Nephron (organoid): ENCODE results near the gene ADARB1.

ENCODE experiments used
- H3K27ac Mint-ChIP-seq, 3 experiments: 2 replicates each; pipeline ENCODE4 v1.8.0; 2020; ENCODE audit warnings: mixed read lengths in 3 of 3, mild to moderate bottlenecking in 2 of 3, moderate library complexity in 1 of 3
- H3K27me3 Mint-ChIP-seq: 2 replicates; pipeline ENCODE4 v1.8.0; 2021; ENCODE audit warnings: low read depth, mild to moderate bottlenecking, moderate library complexity, mixed read lengths
- H3K36me3 Mint-ChIP-seq: 2 replicates; pipeline ENCODE4 v1.8.0; 2020; ENCODE audit warnings: low read depth, mixed read lengths
- H3K4me1 Mint-ChIP-seq: 2 replicates; pipeline ENCODE4 v1.8.0; 2020; ENCODE audit warnings: mixed read lengths
- H3K4me3 Mint-ChIP-seq, 3 experiments: 2 replicates each; pipeline ENCODE4 v1.8.0; 2020; ENCODE audit warnings: mild to moderate bottlenecking in 3 of 3, mixed read lengths in 3 of 3, moderate library complexity in 2 of 3
- H3K9me3 Mint-ChIP-seq: 2 replicates; pipeline ENCODE4 v1.8.0; 2020; ENCODE audit warnings: mixed read lengths
- TF ChIP-seq, protein P1 (sequence below), 3 experiments: fragments of 200-600 bp; sonication (generic); IDR thresholded peaks; one replicate each; pipeline ENCODE4 v1.5.0; 2021; ENCODE audit warnings: antibody characterized with exemption in 3 of 3; ENCODE audit not compliant: unreplicated experiment in 3 of 3

ADARB1 gene

GRCh38 chr21:45252448-45252925 is 178.1 kb downstream of the ADARB1 start:
- TF ChIP-seq, protein P1, sequence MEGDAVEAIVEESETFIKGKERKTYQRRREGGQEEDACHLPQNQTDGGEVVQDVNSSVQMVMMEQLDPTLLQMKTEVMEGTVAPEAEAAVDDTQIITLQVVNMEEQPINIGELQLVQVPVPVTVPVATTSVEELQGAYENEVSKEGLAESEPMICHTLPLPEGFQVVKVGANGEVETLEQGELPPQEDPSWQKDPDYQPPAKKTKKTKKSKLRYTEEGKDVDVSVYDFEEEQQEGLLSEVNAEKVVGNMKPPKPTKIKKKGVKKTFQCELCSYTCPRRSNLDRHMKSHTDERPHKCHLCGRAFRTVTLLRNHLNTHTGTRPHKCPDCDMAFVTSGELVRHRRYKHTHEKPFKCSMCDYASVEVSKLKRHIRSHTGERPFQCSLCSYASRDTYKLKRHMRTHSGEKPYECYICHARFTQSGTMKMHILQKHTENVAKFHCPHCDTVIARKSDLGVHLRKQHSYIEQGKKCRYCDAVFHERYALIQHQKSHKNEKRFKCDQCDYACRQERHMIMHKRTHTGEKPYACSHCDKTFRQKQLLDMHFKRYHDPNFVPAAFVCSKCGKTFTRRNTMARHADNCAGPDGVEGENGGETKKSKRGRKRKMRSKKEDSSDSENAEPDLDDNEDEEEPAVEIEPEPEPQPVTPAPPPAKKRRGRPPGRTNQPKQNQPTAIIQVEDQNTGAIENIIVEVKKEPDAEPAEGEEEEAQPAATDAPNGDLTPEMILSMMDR (IDR thresholded peaks at IDR 0.05; ENCODE audit: unreplicated experiment in 3 of 3), result no peak
- H3K36me3 Mint-ChIP-seq, result no peaks in the 10 kb centered on the region
- H3K4me3 Mint-ChIP-seq, result no peak overlapping the region
- H3K27ac Mint-ChIP-seq, result no peak overlapping the region
- H3K9me3 Mint-ChIP-seq, result peaks cover 11% of the 10 kb centered on the region
- H3K27me3 Mint-ChIP-seq, result peaks cover 15% of the 10 kb centered on the region
- peaks cover 30% of the 10 kb centered on the region for H3K4me1 Mint-ChIP-seq

GRCh38 chr21:45253180-45253579 is 178.8 kb downstream of the ADARB1 start:
- Mint-ChIP-seq H3K4me1 (peaks cover 27% of the 10 kb centered on the region), H3K4me3 (no peak overlapping the region), H3K27me3 (peaks cover 13% of the 10 kb centered on the region), H3K27ac (no peak overlapping the region), H3K36me3 (no peaks in the 10 kb centered on the region), H3K9me3 (peaks cover 11% of the 10 kb centered on the region)
- TF ChIP-seq, protein P1 (IDR thresholded peaks at IDR 0.05; ENCODE audit: unreplicated experiment in 3 of 3), result no peak

DNA sequence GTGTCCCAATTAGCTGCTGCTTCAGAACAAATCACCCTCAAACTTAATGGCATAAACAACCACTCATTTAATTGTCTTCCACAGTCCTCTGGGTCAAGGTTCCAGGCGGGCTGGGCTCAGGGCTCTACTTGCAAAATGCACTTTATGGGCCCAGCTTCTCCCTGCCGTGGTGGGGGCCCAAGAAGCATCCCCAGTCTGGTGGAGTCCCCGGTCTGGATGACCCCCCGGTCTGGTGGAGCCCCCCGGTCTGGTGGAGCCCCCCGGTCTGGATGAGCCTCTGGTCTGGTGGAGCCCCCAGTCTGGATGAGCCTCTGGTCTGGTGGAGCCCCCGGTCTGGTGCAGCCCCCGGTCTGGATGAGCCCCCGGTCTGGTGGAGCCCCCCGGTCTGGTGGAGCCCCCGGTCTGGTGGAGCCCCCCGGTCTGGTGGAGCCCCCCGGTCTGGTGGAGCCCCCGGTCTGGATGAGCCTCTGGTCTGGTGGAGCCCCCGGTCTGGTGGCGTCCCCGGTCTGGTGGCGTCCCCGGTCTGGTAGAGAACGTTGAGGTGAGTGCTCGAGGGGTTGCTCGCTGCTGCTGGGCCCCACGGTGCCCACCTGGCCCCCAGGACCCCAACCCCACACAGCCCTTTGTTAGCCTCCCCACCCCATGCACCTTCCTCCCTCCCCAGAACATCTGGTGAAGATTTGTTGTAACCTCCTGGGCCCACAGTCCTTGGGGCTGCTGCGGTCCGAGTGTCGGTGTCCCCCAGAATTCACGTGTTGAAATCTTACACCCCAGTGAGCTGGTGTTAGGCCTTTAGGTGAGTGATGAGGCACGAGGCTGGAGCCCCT is 179.5 kb downstream of the ADARB1 start:
- Mint-ChIP-seq H3K4me1 (peaks cover 28% of the 10 kb centered on the region), H3K9me3 (peaks cover 11% of the 10 kb centered on the region), H3K4me3 (no peak overlapping the region), H3K27me3 (peaks cover 9% of the 10 kb centered on the region), H3K27ac (peak overlapping the region in 1 of 3 experiments; percentile 75), H3K36me3 (no peaks in the 10 kb centered on the region)
- TF ChIP-seq, protein P1 (IDR thresholded peaks at IDR 0.05; ENCODE audit: unreplicated experiment in 3 of 3), result no peak

- TF ChIP-seq, protein P1 (IDR thresholded peaks at IDR 0.05; ENCODE audit: unreplicated experiment in 3 of 3), result no peak
- H3K27me3 Mint-ChIP-seq, result peaks cover 10% of the 10 kb centered on the region
- H3K4me3 Mint-ChIP-seq, result no peak overlapping the region
- no peaks in the 10 kb centered on the region for H3K36me3 Mint-ChIP-seq
- H3K27ac Mint-ChIP-seq, result peak overlapping the region in 1 of 3 experiments; percentile 75
- H3K9me3 Mint-ChIP-seq, result peaks cover 11% of the 10 kb centered on the region
- H3K4me1 Mint-ChIP-seq, result peaks cover 27% of the 10 kb centered on the region
These were observed 180.1 kb downstream of the ADARB1 start for GRCh38 chr21:45254460-45254930.

DNA sequence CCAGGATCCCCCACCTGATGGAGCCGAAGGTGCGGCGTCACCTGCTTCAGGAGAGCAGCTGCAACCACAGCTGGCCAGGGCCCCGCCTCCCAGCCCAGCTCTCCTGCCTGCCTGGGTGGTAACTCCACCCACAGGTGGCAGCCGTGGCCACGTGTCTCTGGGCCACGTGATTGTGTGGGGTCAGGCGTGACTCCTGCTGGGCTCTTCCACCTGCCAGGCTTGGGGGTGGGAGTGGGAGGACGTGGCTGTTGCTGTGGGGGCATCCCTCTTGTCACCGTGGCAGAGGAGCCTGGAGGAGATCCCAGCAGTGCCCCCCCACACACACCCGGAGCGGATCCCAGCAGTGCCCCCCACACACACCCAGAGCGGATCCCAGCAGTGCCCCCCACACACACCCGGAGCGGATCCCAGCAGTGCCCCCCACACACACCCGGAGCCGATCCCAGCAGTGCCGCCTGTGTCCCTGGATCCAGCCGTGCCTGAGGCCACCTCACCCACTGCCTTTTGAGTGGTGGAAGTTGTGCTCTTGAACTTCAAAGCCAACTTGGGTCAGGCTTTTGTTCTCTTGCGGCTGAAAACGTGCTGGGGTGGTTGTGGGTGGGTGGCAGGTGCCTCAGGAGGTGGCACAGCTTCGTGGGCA is 181.1 kb downstream of the ADARB1 start:
- TF ChIP-seq, protein P1 (IDR thresholded peaks at IDR 0.05; ENCODE audit: unreplicated experiment in 3 of 3), result no peak
- H3K27ac Mint-ChIP-seq, result no peak overlapping the region
- no peaks in the 10 kb centered on the region for H3K36me3 Mint-ChIP-seq
- H3K9me3 Mint-ChIP-seq, result peaks cover 9% of the 10 kb centered on the region
- peaks cover 10% of the 10 kb centered on the region for H3K27me3 Mint-ChIP-seq
- no peak overlapping the region for H3K4me3 Mint-ChIP-seq
- peaks cover 25% of the 10 kb centered on the region for H3K4me1 Mint-ChIP-seq
